Endodermal cell (in vitro differentiated cells): ENCODE results near the gene DDX20. TPM values are rescaled to one million over a fixed set of nuclear protein-coding genes. Genes with fewer than 3 reads are reported as not detected.

Source experiments
- DNase-seq: peaks from one replicate; pipeline ENCODE4 v3.0.0-alpha.2; 2017
- H3K27ac ChIP-seq: 2 replicates; pipeline ENCODE4 v1.5.1; 2013; ENCODE audit warnings: mild to moderate bottlenecking, low read depth, low read length, moderate library complexity
- H3K27me3 ChIP-seq: 2 replicates; pipeline ENCODE4 v1.6.1; 2013; ENCODE audit warnings: mild to moderate bottlenecking, low read length, moderate library complexity; ENCODE audit not compliant: insufficient read depth, control insufficient read depth, poor library complexity, severe bottlenecking
- H3K36me3 ChIP-seq: 2 replicates; pipeline ENCODE4 v1.7.0; 2013; ENCODE audit warnings: mild to moderate bottlenecking, low read length, moderate library complexity; ENCODE audit not compliant: control insufficient read depth, insufficient read depth
- H3K4me1 ChIP-seq: one replicate; pipeline ENCODE4 v1.7.0; 2013; ENCODE audit warnings: low read length; ENCODE audit not compliant: control insufficient read depth, insufficient read depth
- H3K4me3 ChIP-seq: 2 replicates; pipeline ENCODE4 v1.5.1; 2013; ENCODE audit warnings: mild to moderate bottlenecking, low read length, moderate library complexity
- H3K9ac ChIP-seq: 2 replicates; pipeline ENCODE4 v1.6.1; 2013; ENCODE audit warnings: mild to moderate bottlenecking, low read length, moderate library complexity; ENCODE audit not compliant: poor library complexity, severe bottlenecking; ENCODE audit errors: extremely low read depth
- H3K9me3 ChIP-seq: 2 replicates; pipeline ENCODE4 v1.6.1; 2013; ENCODE audit warnings: mild to moderate bottlenecking, low read length, moderate library complexity; ENCODE audit not compliant: control insufficient read depth
- H3K27ac Mint-ChIP-seq: 2 replicates; pipeline ENCODE4 v1.8.0; 2020; ENCODE audit warnings: mixed read lengths
- H3K27me3 Mint-ChIP-seq: 2 replicates; pipeline ENCODE4 v1.8.0; 2021; ENCODE audit warnings: mild to moderate bottlenecking, mixed read lengths; ENCODE audit not compliant: insufficient read depth
- H3K36me3 Mint-ChIP-seq: 2 replicates; pipeline ENCODE4 v1.8.0; 2020; ENCODE audit warnings: low read depth, mixed read lengths
- H3K4me1 Mint-ChIP-seq: 2 replicates; pipeline ENCODE4 v1.8.0; 2020; ENCODE audit warnings: mixed read lengths
- H3K4me3 Mint-ChIP-seq: 2 replicates; pipeline ENCODE4 v1.8.0; 2020; ENCODE audit warnings: mild to moderate bottlenecking, moderate library complexity, mixed read lengths
- H3K9me3 Mint-ChIP-seq: 2 replicates; pipeline ENCODE4 v1.8.0; 2020; ENCODE audit warnings: mild to moderate bottlenecking, mixed read lengths
- CTCF ChIP-seq: fragments of 200-600 bp; sonication (generic); conservative IDR thresholded peaks from 2 replicates; pipeline ENCODE4 v1.5.0; 2021; ENCODE audit warnings: antibody characterized with exemption, mild to moderate bottlenecking
- WGBS, 2 experiments: methylation state at CpG; one replicate each; pipeline versions ENCODE4 v1.1.5 to v1.1.7; 2013; ENCODE audit warnings: missing lambda C conversion rate in 2 of 2, mixed read lengths in 1 of 2; ENCODE audit not compliant: insufficient coverage in 1 of 2, insufficient read length in 1 of 2; 5-methylcytosine and 5-hydroxymethylcytosine counted together
- total RNA-seq, 2 donors: library from RNA; stranded (reverse); fragmentation: NEBNext Ultra II Directional in 1 of 2; extraction: Animal tissue kit (Norgen Biotek cat#: 25700) in 1 of 2; gene quantifications; 2 replicates in 1 of 2; 3 replicates in 1 of 2; pipeline ENCODE4 v1.2.1, GENCODE V29; 2021

Gene DDX20
- total RNA-seq, 2 donors from 2014 or later, result 19.4 to 19.8 TPM

GRCh38 chr1:111768625-111769024 is 12.9 kb downstream of the DDX20 start:
- DNase-seq, result no peak
- no peaks in the 10 kb centered on the region for H3K4me1 ChIP-seq
- Mint-ChIP-seq H3K4me3 (no peak overlapping the region), H3K4me1 (no peaks in the 10 kb centered on the region), H3K27me3 (peaks cover 2% of the 10 kb centered on the region), H3K27ac (no peak overlapping the region), H3K9me3 (no peaks in the 10 kb centered on the region), H3K36me3 (peaks cover 25% of the 10 kb centered on the region)
- peaks cover 63% of the 10 kb centered on the region for H3K36me3 ChIP-seq
- H3K9me3 ChIP-seq, result no peaks in the 10 kb centered on the region
- H3K27me3 ChIP-seq, result no peaks in the 10 kb centered on the region
- TF ChIP-seq CTCF, result no peak
- H3K9ac ChIP-seq, result no peak overlapping the region
- no peak overlapping the region for H3K27ac ChIP-seq
- no peak overlapping the region for H3K4me3 ChIP-seq

- Histone ChIP-seq H3K9me3 (no peaks in the 10 kb centered on the region), H3K4me3 (no peak overlapping the region), H3K4me1 (no peaks in the 10 kb centered on the region), H3K27ac (no peak overlapping the region), H3K9ac (no peak overlapping the region), H3K36me3 (peaks cover 55% of the 10 kb centered on the region), H3K27me3 (no peaks in the 10 kb centered on the region)
- WGBS, 2 experiments, result 75 to 82% methylated on average over 6 of the region's 6 CpGs
- H3K27ac Mint-ChIP-seq, result no peak overlapping the region
- no peak overlapping the region for H3K4me3 Mint-ChIP-seq
- no peaks in the 10 kb centered on the region for H3K9me3 Mint-ChIP-seq
- TF ChIP-seq CTCF, result peak; percentile 87
- peaks cover 24% of the 10 kb centered on the region for H3K36me3 Mint-ChIP-seq
- DNase-seq, result no peak
- H3K4me1 Mint-ChIP-seq, result no peaks in the 10 kb centered on the region
- peaks cover 2% of the 10 kb centered on the region for H3K27me3 Mint-ChIP-seq
Measured at GRCh38 chr1:111769517-111770146, 13.9 kb downstream of the DDX20 start.

GRCh38 chr1:111770916-111771315 is 15.2 kb downstream of the DDX20 start:
- no peak for DNase-seq
- Histone ChIP-seq H3K36me3 (peaks cover 42% of the 10 kb centered on the region), H3K4me3 (no peak overlapping the region), H3K9ac (no peak overlapping the region), H3K27ac (no peak overlapping the region), H3K9me3 (no peaks in the 10 kb centered on the region), H3K27me3 (no peaks in the 10 kb centered on the region), H3K4me1 (no peaks in the 10 kb centered on the region)
- Mint-ChIP-seq H3K9me3 (no peaks in the 10 kb centered on the region), H3K4me1 (no peaks in the 10 kb centered on the region), H3K4me3 (no peak overlapping the region), H3K27me3 (peaks cover 2% of the 10 kb centered on the region), H3K36me3 (peaks cover 16% of the 10 kb centered on the region), H3K27ac (no peak overlapping the region)
- 97 to 100% methylated on average over 1 to 4 of the region's 4 CpGs for WGBS, 2 experiments
- TF ChIP-seq CTCF, result no peak
